ENCODE results near the gene HSD17B1.
"Not testable (repeated sequence)": the region's sequence is repeated elsewhere in the genome, so short reads cannot be mapped to it uniquely, and the experiment has no call there.

Gene HSD17B1, protein sequence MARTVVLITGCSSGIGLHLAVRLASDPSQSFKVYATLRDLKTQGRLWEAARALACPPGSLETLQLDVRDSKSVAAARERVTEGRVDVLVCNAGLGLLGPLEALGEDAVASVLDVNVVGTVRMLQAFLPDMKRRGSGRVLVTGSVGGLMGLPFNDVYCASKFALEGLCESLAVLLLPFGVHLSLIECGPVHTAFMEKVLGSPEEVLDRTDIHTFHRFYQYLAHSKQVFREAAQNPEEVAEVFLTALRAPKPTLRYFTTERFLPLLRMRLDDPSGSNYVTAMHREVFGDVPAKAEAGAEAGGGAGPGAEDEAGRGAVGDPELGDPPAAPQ

DNA sequence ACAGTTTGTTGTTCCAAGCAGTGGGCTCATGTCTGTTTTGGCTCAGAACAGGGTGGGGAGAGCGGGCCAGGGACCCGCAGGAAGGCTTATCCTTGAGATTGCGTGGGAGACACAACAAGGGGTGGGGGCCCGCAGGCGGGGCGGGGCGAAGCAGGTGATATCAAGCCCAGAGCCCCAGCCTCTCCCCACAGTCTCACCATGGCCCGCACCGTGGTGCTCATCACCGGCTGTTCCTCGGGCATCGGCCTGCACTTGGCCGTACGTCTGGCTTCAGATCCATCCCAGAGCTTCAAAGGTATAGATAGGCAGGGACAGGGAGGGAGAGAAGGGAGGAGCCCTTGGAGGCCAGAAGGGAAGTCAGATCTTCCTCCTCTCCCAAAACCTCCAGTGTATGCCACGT is at the start of gene HSD17B1:
Gene HSD17B1 (plus strand): TSS at position 188 of the 400 bp plus-strand sequence. CDS start 11 bp downstream, at position 199.
- not testable (repeated sequence) for DNase-seq

DNA sequence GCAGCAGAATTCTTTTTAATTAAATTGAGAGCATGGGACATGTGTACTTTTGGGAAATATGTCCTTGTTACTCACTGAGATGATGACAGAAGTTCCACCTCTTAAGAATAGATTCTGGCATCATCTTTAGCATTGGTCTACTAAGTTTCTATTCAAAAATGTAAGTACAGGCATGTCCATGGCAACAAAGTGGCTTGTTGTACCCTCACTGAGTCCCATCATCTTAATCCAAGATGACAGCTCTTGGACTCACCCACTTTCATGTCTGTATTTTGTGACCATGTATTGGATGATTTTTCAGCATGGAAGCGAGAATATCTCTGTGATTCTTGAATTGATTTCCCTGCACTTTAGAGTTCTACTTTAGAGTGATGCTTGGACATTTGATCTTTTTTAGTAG is 49.8 kb upstream of the HSD17B1 start:
- DNase-seq: peak; percentile 53

DNA sequence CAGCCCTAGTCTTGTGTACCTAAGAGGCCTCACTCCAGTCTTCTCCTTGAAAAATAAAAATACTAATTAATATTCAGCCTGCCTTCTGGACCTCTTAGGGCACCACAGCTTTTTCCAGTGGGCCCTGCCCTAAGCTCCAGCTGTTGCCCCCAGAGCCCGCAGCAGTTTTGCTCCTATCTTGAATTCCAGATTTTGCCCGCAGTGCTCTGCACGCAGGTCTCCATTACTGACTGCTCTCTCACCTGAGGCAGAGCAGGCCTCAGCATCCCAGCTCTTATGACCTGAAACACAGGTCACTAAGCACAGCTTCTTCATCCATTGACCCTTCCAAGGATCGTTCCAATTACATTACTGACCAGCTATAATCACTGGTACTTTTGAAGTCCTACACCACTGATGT is 45.1 kb upstream of the HSD17B1 start:
- no peak for DNase-seq

DNA sequence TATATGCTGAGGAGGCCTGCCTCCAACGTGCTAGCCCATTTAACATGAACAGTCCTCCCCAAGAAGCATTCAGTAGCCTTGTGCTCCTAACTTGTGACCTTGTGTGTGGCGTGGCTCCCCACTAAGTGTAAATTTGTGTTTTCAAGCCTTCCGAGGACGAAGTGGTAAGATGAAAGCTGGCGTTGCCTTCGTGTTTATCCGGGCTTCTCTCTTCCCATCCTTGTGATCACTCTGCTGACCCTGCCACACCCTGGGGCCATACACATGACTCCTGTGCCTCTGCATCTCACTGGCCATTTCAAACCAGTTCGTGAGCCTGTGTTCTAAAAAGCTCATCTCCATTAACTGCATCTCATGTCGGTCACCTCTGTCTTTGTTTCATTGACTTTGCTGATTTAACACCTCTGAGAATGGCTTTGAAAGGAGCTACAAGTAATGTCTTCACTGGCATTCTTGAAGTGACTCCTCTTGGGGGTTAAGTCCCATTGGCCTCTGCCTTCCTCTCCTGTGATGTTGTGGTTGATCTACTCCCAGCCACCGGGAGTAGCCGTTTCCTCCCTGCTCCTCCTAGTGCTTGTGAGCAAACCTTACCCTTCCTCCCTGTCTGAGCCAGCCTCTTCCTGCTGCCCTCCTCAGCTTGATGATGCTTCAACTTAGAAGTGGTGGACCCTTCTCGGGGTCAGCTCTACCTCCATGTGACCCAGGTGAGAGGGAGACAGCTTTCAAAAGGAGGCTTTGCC is 44.1 kb upstream of the HSD17B1 start:
- DNase-seq: no peak

DNA sequence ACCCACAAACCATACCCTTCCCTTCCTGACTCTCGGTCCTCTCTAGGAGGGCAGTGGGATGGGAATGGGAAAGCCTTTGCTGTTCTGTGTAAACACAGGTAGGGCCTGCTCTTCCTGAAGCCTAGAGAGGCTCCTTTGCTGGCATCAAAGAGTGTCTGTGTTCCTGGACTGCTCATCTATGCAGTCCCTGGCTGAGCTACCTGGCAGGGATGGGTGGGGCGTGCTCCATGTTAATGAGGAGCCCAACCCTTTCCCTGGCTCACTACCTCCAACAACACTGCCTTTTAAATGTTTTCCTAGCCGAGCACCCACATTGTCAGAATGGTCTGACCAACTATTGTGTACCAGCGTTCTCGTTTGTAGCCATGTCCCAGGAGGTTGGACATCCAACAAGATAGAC is 43.3 kb upstream of the HSD17B1 start:
- DNase-seq: no peak

DNA sequence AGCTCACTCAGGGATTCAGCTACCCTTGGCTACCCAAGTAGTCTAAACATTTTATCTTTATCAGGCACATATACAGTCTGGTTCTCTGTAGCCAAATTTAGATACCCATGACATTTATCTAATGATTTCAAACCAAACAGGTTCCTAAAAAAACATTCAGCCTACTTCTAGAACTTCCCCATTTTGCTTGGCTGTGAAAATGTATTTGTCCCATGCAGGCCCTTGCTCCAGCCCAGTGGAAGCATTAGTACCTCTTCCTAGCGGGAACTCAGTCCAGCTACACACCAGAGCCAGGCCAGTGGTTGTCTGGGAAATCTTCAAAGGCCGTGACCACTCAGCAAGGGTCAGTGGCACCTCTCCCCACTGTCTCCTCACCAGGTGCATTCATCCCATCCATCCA is 42.9 kb upstream of the HSD17B1 start:
- no peak for DNase-seq

DNA sequence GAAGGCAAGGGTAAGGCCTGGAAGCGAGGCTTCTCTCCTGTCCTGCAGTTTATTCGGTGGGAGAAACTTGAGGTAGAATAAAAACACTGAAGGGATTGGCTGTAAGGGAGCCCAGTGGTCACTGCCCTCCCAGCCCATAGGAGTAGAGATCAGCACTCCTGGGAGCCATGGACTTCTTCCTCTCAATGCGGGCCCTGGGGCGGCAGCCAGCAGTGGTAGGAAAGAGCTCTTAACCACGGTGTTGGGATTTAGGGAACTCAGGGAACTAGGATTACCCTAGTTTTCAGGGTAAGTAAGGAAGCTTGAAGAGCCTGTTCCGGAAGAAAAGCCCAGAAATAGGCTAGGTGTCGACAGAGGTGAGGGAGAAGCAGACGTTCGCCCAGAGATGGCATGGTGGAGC is 40.5 kb upstream of the HSD17B1 start:
- DNase-seq: no peak

DNA sequence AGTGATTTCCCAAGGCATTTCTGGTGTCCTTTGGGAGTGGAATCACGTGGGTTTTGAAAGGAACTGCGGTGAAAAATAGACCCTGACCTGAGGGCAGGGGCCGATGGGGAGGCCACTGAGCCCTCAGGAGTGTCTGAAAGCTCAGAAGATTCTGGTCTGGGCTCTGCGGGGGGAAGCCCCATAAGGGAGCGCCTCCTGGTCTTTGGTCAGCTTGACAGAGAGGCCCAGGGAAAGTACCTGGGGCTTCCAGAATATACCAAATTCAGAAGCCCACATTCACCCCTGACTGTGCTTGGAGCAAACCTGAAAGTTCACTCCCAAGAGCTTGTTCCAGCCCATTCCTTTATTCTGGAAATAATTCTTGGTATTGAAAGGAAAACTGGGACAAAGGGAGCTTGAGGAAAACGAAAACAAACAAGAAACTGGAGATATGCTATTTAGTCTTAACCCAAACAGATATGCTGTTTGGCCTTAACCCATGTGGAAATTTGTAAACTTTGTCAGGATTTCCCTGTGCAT is 39.9 kb upstream of the HSD17B1 start:
- no peak for DNase-seq

DNA sequence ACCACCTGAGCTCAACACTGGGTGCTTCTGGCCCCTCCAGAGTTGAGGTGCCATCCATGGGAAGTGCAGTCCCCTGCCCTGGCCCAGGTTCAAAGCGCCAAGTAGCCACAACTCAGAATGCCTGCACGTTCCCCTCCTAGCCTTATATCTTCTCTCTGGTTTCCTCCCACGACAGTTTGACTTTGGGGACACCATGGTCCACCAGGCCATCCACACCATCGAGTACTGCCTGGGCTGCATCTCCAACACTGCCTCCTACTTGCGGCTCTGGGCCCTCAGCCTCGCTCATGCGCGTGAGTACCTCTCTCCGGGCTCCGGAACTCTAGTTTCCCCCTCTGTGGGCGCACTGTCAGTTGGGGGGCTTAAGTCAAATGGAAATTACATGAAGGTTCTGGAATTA is 39.0 kb upstream of the HSD17B1 start:
- no peak for DNase-seq

DNA sequence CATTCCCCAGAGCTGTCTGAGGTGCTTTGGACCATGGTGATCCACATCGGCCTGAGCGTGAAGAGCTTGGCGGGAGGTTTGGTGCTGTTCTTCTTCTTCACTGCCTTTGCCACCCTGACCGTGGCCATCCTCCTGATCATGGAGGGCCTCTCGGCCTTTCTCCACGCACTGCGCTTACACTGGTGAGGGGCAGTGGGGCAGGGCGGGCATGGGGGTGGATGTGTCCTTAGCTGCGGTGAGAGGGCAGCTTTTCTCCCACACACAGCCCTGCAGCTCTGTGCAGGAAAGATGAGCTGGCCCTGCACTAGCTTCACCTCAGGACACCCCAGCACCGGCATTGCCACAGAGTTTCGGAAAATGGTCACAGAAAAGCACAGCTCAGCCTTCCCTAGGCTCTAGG is 38.4 kb upstream of the HSD17B1 start:
- no peak for DNase-seq

DNA sequence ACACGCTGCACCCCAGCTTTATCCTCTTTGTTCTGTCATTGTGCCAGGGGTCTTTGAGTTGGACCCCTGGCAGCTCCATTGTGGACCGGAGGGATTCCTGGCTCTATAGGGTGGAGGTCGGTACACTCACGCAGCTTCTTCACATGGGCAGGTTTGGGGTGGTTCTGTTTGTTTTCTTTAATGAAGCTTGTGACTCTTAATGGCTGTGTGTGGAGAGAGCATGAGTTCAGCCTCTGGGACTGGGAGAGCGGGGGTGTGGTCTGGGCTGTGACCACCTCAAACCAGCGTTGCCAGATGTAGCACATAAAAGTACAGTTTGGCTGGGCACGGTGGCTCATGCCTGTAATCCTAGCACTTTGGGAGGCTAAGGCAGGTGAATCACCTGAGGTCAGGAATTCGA is 37.9 kb upstream of the HSD17B1 start:
- no peak for DNase-seq

DNA sequence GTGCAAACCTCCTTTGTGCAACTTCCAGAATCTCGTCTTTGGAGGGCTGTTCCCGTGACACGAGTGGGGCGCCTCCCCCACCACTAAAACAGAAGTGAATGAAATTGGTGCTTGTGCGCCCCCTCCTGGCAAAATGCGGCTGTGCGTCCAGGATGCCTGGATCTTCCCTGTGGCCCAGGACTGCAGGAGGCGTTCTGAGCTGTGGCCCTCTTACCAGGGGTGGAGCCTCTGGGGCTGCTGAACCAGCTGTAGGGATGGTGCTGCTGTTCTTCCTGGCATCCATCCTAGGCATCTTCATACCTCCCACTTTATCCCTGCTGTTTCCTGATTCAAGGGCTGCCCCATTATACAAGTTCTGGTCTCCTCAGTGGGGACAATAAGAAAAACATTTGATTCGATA is 35.2 kb upstream of the HSD17B1 start:
- DNase-seq: peak; percentile 76

DNA sequence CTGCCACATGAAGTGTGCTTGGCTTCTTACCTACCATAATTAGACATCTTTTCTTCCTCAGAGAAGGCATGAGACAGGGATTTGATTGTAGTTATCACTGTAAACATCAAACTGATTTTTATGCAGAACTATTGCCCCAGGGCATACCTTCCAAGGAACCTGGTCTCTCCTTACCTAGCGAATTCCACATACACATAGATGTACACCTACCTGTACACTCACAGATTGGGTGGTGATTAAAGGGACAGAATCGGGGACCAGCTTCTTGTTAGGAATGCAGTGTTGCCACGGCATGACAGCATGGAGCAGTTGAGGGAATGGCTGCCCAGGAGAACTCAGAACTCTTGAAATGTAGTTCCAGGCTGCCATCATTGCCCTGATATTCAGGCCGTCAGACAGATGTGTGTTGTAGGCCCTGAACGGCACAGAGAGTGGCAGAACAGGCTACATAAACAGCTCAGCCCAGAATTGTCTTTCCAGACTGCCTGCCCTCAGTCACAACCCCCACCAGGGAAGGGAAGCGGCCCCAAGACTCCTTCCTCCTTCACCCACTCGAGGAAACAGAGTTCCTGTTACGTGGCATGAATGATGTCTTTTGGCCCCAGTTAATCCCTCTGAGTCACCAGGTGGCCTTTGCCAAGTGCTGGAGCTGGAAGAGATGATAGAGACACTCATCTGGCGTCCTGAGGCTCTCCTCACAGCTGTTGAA is 34.5 kb upstream of the HSD17B1 start:
- no peak for DNase-seq

DNA sequence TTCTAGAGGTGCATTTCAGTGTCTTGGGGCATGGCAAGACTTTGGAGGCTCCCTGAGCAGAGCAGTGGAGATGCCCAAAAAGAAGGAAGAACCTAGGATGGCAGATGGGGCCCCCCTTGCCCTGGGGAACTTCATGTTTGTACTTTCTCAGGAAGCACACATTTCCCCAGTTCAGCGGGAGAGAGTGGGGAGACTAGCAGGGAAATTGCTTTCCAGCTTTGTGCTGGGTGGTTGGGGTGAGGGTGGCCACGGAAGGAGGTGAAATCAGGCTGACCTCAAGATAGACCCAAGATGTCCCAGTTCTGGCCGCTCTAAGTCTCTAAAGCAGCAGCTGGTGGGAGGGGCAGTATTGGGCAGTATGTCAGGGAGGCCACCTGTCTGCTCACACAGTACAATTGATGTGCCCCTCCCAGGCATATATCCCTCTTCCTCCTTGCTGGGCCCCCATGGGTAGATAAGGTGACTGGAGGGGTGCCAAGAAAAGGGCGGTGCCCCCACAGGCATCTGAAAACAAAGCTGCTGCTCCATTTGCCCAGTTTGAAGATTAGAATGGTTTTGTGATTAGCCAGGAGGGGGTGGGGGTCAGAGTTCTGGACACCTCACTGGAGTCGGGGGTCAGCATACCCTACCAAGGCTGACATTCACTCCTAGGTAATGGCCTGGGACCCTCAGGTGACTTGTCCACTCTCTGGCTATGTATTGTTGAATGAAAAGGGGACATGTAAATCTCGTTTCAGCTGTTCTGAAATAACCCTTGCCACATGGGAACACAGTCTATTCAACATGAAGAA is 33.8 kb upstream of the HSD17B1 start:
- no peak for DNase-seq

DNA sequence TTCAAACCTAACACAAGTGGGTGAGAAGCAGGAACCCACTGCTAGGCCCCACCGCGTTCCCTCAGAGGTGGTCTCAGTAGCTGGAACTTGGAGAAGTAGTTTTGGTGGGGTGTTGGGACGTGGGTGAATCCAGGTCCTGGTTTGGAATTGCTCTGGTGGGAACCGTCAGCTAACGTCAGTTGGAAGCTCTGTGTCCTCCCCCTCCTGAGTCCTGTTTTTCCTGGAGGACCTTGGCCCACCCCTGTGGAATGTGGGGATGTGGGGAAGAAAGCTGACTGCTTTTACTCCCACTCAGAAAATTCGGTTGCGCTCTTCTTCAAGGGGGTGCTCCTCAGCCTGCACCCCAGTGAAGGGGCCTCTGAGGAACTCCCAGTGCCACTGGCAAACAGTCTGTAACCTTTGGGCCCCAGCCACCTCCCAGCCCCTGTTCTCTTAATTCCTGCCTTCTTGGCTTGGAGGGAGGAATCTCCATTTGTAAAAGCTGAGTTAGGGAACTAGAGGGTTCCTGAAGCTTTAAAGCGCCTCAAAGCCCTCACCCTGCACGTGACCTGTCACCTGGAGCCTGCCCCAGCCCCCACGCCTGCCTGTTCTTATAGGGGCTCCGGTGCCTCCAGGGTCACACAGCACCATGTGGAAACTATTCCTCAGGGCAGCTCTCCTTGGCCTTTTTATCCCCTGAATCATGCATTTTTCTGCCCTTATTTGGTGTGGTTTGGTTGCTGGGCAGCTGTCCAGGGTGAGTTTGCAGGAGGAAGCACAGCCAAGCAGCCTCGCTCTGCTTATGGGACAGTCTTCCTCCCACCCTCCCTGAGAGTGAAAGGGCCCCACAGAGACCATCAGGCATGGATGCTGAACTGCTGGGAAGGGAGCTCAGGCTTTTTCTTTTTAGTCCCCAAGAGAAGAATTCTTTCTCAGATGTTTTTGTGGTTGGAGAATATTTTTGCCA is 32.9 kb upstream of the HSD17B1 start:
- DNase-seq: peak; percentile 19

DNA sequence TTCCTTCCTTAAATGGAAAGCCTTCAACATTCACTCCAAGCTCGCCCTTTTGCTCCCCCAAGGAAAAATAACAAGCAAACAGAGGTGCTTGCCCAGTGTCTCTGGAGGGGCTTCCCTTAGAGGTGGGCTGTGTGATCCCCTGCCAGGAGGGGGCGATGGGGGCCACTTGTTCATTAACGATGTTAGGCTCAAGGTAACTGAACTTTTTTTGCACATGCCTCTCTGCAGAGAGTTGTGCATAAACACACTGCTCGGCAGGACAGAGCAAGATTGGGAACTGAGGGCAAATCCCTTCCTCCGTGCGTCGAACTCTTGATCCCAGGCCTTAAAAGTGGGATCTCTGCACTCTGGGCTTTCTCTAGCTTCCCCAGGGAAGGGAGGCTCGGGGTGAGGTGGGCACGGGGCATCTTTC is 32.2 kb upstream of the HSD17B1 start:
- no peak for DNase-seq

DNA sequence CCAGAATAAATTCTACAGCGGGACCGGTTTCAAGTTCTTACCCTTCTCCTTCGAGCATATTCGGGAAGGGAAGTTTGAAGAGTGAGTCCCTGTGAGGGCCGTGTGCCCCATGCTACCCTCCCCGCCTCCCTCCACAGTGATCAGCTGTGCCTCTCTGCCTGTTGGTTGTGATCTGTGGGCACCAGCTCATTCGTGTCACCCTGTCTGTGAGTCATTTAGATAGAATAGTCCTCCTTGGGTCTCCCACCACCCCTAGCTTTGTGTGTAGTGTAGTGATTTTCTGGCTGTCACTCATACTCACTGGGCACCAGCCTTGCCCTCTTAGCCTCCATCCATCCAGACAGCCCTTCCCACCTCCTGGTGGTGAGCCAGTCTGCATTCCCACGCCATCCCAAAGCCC is 31.7 kb upstream of the HSD17B1 start:
- DNase-seq: no peak

DNA sequence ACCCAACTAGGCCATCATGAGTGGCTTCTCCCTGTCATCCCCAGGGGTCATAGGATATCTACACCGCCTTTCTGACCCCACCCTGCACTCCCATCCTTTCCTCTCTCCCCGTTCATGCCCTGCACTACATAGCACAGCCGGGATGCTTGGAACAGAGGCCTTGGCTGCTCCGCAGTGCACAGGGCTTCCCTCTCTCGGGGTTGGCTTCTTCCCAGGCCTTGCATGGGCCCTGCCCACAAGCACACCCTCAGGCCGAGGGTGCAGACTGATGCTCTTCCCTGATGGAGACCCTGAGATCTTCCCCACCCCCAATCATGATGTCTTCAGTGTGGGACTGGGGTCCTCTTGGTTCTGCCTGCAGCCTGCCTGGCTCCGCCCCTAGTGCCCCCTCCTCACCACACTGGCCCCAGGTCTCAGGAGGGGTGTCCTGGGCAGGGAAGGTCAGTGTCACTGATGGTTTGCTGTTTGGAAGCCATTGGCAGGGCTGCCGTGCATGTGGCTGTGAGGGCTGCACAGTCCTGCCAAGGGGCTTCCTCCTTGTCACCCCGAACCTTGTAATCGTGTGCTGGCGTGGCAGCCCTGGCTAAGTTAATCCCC is 31.0 kb upstream of the HSD17B1 start:
- no peak for DNase-seq

DNA sequence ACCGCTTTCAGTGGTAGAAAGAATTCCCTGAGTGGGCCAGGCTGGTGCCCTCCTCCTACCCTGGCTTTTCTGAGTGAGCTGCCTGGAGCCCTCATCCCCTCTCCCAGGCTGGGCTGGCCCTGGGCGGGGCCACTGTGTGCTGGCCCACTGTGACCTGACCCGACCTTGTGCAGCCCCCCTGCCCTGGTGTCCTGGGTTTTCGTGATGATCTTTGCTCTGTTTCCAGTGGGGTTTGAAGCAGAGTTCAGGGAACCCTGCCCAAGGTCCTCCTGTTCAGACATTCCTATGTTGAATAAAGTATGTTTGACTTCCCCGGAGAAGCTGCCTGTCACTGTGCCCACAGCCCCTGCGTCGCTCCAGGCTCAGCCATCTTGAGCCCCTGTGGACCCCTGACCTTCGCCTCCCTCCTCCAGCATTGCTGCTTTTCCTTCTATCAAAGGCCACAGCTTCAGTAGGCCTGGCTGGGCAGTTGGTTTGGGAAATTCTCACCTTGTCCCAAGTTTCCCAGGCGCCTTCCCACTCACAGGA is 30.4 kb upstream of the HSD17B1 start:
- no peak for DNase-seq

DNA sequence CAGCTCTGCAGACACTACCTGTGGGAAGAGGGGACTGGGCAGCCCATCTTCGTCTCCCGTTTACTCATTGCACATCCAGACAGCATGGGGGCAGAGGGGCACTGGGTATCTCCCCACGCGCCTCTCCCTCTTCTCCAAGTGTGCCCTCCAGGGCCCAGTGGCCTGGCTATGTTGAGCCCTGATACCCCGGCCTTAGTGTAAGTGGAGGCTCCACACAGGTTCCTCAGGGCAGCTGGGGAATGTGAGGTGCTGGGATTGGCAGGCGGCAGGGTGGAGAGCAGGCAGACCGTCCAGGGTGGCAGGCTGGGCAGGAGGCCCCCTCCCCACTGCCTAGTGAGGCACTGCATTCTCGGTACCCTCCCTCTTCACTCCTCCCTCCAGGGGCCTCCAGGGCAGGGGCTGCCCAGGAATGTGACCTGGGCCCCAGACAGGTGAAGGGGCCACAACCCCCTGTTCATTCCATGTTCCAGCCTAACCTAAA is 29.9 kb upstream of the HSD17B1 start:
- DNase-seq: no peak

DNA sequence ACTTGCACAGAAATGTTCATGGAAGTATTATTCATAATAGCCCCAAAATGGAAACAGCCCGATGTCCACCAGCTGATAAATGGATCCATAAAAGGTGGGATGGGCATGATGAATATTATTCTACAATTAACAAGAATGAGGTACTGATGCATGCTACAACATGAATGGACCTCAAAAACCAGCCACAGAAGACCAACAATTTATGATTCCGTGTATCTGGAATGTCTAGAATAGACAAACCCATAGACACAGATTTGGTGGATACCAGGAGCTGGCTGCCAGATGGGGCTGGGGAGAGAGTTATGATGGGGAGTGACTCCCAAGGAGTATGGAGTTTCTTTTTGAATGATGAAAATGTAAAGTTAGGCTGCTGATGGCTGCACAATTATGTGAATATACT is 27.5 kb upstream of the HSD17B1 start:
- DNase-seq: no peak
